H9 (cell line): ENCODE data around the gene LINGO4. TPM values are rescaled to one million over a fixed set of nuclear protein-coding genes. Genes with fewer than 3 reads are reported as not detected.
A peak's percentile ranks its signal among the peaks of the same experiment; 100 is the strongest.

Source experiments
- DNase-seq: peaks from one replicate; pipeline ENCODE4 v3.0.0-alpha.2; 2017
- H2AFZ ChIP-seq: one replicate; pipeline ENCODE4 v1.6.1; 2013; ENCODE audit warnings: mild to moderate bottlenecking, low read length, control low read depth, moderate library complexity
- H2AK5ac ChIP-seq: 2 replicates; pipeline ENCODE4 v1.6.1; 2013; ENCODE audit warnings: low read length, control low read depth, mixed read lengths; ENCODE audit not compliant: insufficient read length
- H2BK120ac ChIP-seq: one replicate; pipeline ENCODE4 v1.6.1; 2013; ENCODE audit warnings: low read depth, mild to moderate bottlenecking, low read length, control low read depth, inconsistent platforms; ENCODE audit not compliant: poor library complexity, severe bottlenecking
- H2BK12ac ChIP-seq: 2 replicates; pipeline ENCODE4 v1.6.1; 2013; ENCODE audit warnings: low read length, control low read depth, mixed read lengths, low read depth; ENCODE audit not compliant: insufficient read length
- H2BK15ac ChIP-seq: 2 replicates; pipeline ENCODE4 v1.6.1; 2013; ENCODE audit warnings: low read depth, low read length, control low read depth
- H2BK20ac ChIP-seq: one replicate; pipeline ENCODE4 v1.6.1; 2013; ENCODE audit warnings: low read depth, mild to moderate bottlenecking, low read length, control low read depth, inconsistent platforms; ENCODE audit not compliant: poor library complexity, severe bottlenecking
- H2BK5ac ChIP-seq: 2 replicates; pipeline ENCODE4 v1.6.1; 2013; ENCODE audit warnings: low read length, control low read depth, mixed read lengths; ENCODE audit not compliant: insufficient read length
- H3K14ac ChIP-seq: 2 replicates; pipeline ENCODE4 v1.6.1; 2013; ENCODE audit warnings: low read length, control low read depth; ENCODE audit not compliant: insufficient read depth
- H3K18ac ChIP-seq: 2 replicates; pipeline ENCODE4 v1.6.1; 2013; ENCODE audit warnings: low read depth, mild to moderate bottlenecking, mixed read lengths, low read length, control low read depth; ENCODE audit not compliant: insufficient read length
- H3K23ac ChIP-seq: 2 replicates; pipeline ENCODE4 v1.6.1; 2013; ENCODE audit warnings: low read length, control low read depth, mixed read lengths, low read depth; ENCODE audit not compliant: insufficient read length
- H3K23me2 ChIP-seq: 2 replicates; pipeline ENCODE4 v1.6.1; 2013; ENCODE audit warnings: low read depth, mild to moderate bottlenecking, mixed read lengths, low read length, control low read depth; ENCODE audit not compliant: insufficient read length, poor library complexity, severe bottlenecking
- H3K27ac ChIP-seq: 2 replicates; pipeline ENCODE4 v1.5.1; 2013; ENCODE audit warnings: low read length, control low read depth, mixed read lengths, low read depth; ENCODE audit not compliant: insufficient read length
- H3K27me3 ChIP-seq: 2 replicates; pipeline ENCODE4 v1.6.1; 2013; ENCODE audit warnings: low read length, control low read depth, inconsistent platforms; ENCODE audit not compliant: insufficient read depth
- H3K4ac ChIP-seq: 2 replicates; pipeline ENCODE4 v1.6.1; 2013; ENCODE audit warnings: low read depth, mild to moderate bottlenecking, control low read depth, inconsistent platforms, low read length, moderate library complexity
- H3K4me1 ChIP-seq: 2 replicates; pipeline ENCODE4 v1.6.1; 2013; ENCODE audit warnings: low read length, control low read depth, inconsistent platforms; ENCODE audit not compliant: insufficient read depth
- H3K4me2 ChIP-seq: 2 replicates; pipeline ENCODE4 v1.6.1; 2013; ENCODE audit warnings: low read length, control low read depth, mixed read lengths; ENCODE audit not compliant: insufficient read length, insufficient read depth
- H3K56ac ChIP-seq: 2 replicates; pipeline ENCODE4 v1.6.1; 2013; ENCODE audit warnings: low read depth, mild to moderate bottlenecking, mixed read lengths, low read length, control low read depth; ENCODE audit not compliant: insufficient read length
- H3K79me1 ChIP-seq: 2 replicates; pipeline ENCODE4 v1.6.1; 2013; ENCODE audit warnings: low read depth, mild to moderate bottlenecking, moderate library complexity, low read length, control low read depth, inconsistent platforms; ENCODE audit not compliant: insufficient read depth, poor library complexity, severe bottlenecking
- H3K79me2 ChIP-seq: 2 replicates; pipeline ENCODE4 v1.6.1; 2013; ENCODE audit warnings: low read length, control low read depth, inconsistent platforms; ENCODE audit not compliant: insufficient read depth
- H3K9ac ChIP-seq: 2 replicates; pipeline ENCODE4 v1.6.1; 2013; ENCODE audit warnings: low read length, control low read depth, mixed read lengths; ENCODE audit not compliant: insufficient read length; ENCODE audit errors: extremely low read depth
- H3K9me3 ChIP-seq: one replicate; pipeline ENCODE4 v1.6.1; 2013; ENCODE audit warnings: low read depth, low read length, inconsistent platforms; ENCODE audit not compliant: control insufficient read depth
- H3T11ph ChIP-seq: one replicate; pipeline ENCODE4 v1.6.1; 2013; ENCODE audit warnings: mild to moderate bottlenecking, low read length, control low read depth, inconsistent platforms
- H4K20me1 ChIP-seq: one replicate; pipeline ENCODE4 v1.6.1; 2013; ENCODE audit not compliant: control insufficient read depth, insufficient read length, insufficient read depth
- H4K5ac ChIP-seq: 2 replicates; pipeline ENCODE4 v1.6.1; 2013; ENCODE audit warnings: low read depth, mild to moderate bottlenecking, mixed read lengths, low read length, control low read depth; ENCODE audit not compliant: insufficient read length
- H4K8ac ChIP-seq: replicated peaks from 2 replicates; pipeline ENCODE4 v1.6.1; 2013; ENCODE audit warnings: low read length, control low read depth, mixed read lengths, low read depth; ENCODE audit not compliant: insufficient read length
- H4K91ac ChIP-seq: 2 replicates; pipeline ENCODE4 v1.6.1; 2013; ENCODE audit warnings: low read depth, mild to moderate bottlenecking, moderate library complexity, mixed read lengths, low read length, control low read depth; ENCODE audit not compliant: insufficient read length
- H3K27ac Mint-ChIP-seq, 3 experiments: 2 replicates in 2 of 3; 3 replicates in 1 of 3; pipeline ENCODE4 v1.8.0; 2020 to 2021; ENCODE audit warnings: mixed read lengths in 3 of 3, mild to moderate bottlenecking in 1 of 3, moderate library complexity in 1 of 3
- H3K27me3 Mint-ChIP-seq: 2 replicates; pipeline ENCODE4 v1.8.0; 2021; ENCODE audit warnings: low read depth, mild to moderate bottlenecking, moderate library complexity, mixed read lengths
- H3K36me3 Mint-ChIP-seq, 3 experiments: 2 replicates in 2 of 3; 3 replicates in 1 of 3; pipeline ENCODE4 v1.8.0; 2020 to 2021; ENCODE audit warnings: low read depth in 3 of 3, mixed read lengths in 3 of 3; ENCODE audit not compliant: insufficient read depth in 1 of 3
- H3K4me1 Mint-ChIP-seq, 2 experiments: 2 replicates each; pipeline ENCODE4 v1.8.0; 2020; ENCODE audit warnings: mixed read lengths in 2 of 2
- H3K4me3 Mint-ChIP-seq, 2 experiments: 2 replicates in 1 of 2; 3 replicates in 1 of 2; pipeline ENCODE4 v1.8.0; 2020 to 2021; ENCODE audit warnings: mild to moderate bottlenecking in 2 of 2, mixed read lengths in 2 of 2, moderate library complexity in 1 of 2
- H3K9me3 Mint-ChIP-seq, 2 experiments: 2 replicates in 1 of 2; 3 replicates in 1 of 2; pipeline ENCODE4 v1.8.0; 2020; ENCODE audit warnings: mild to moderate bottlenecking in 2 of 2, mixed read lengths in 2 of 2, moderate library complexity in 1 of 2
- WGBS: extraction: QIAGEN DNeasy Blood & Tissue Kit; methylation state at CpG from one replicate; pipeline ENCODE4 v1.1.7; 2013; ENCODE audit warnings: missing lambda C conversion rate, low lambda C conversion rate, mixed read lengths; ENCODE audit not compliant: insufficient read length; ENCODE audit errors: extremely low coverage; 5-methylcytosine and 5-hydroxymethylcytosine counted together
- total RNA-seq: library from RNA; stranded (reverse); gene quantifications from 2 replicates; pipeline ENCODE4 v1.2.1, GENCODE V29; 2021
- TF ChIP-seq, protein P1 (sequence below): fragments of 200-600 bp; sonication (generic); conservative IDR thresholded peaks from 3 replicates; pipeline ENCODE4 v1.8.0; 2021; ENCODE audit warnings: antibody characterized with exemption, mild to moderate bottlenecking

LINGO4 gene
- total RNA-seq, 1 experiment from 2014 or later = not detected

DNA sequence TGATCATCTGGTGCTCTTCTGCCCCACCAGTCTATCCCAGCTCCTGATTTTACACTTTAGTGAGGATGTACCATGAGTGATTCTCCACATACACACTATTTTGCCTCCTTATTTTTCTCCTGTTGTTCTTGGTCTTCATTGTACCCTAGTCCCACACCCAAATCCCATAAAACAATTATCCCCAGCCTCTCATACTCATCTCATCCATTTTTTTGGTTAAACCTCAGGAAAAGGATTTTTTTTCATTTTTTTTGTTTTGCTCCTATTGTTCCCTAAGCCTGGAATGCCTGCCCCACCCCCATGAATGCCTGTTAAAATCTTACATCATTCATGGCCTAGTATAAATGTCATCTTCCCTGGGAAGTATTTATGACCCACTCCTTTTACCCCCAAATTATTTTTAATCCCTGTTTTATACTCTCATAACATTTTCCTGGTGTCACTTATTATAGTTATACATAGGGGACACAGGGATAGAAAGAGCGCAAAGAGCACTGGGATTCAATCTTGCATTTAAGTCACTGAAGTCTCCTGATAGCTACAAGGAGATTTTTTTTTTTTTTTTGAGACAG lies 4.9 kb upstream of the LINGO4 start:
- no CpG with 5 or more reads among the region's 1 CpG for WGBS
- no peak overlapping the region for H2BK12ac ChIP-seq
- H2BK15ac ChIP-seq = no peak overlapping the region
- no peak overlapping the region for H3K4me2 ChIP-seq
- no peaks in the 10 kb centered on the region for H4K20me1 ChIP-seq
- no peak overlapping the region for H4K91ac ChIP-seq
- no peaks in the 10 kb centered on the region; the same call in 1 of the 2 replicates for H3K4me1 ChIP-seq
- Mint-ChIP-seq H3K4me3 (no peak overlapping the region), H3K27me3 (peaks cover 3% of the 10 kb centered on the region; the same call in 1 of the 2 replicates), H3K4me1 (peaks cover 22 to 24% of the 10 kb centered on the region in 2 experiments), H3K36me3 (no peaks in the 10 kb centered on the region), H3K27ac (peak overlapping the region; percentile 32 to 92 (median 84)), H3K9me3 (no peaks in the 10 kb centered on the region)
- H3T11ph ChIP-seq = no peak overlapping the region
- no peak overlapping the region for H2BK20ac ChIP-seq
- no peak overlapping the region for H2AK5ac ChIP-seq
- H3K27me3 ChIP-seq = 0 out of 2 replicates have a peak, but pooled peaks cover 2% of the 10 kb centered on the region
- no peak overlapping the region for H3K18ac ChIP-seq
- no peak overlapping the region for H3K56ac ChIP-seq
- no peak overlapping the region for H3K14ac ChIP-seq
- no peaks in the 10 kb centered on the region for H3K9me3 ChIP-seq
- no peak overlapping the region for H2BK120ac ChIP-seq
- no peaks in the 10 kb centered on the region for H3K79me1 ChIP-seq
- H2BK5ac ChIP-seq = no peak overlapping the region
- no peak overlapping the region for H3K23ac ChIP-seq
- no peak overlapping the region for H3K9ac ChIP-seq
- TF ChIP-seq, protein P1, sequence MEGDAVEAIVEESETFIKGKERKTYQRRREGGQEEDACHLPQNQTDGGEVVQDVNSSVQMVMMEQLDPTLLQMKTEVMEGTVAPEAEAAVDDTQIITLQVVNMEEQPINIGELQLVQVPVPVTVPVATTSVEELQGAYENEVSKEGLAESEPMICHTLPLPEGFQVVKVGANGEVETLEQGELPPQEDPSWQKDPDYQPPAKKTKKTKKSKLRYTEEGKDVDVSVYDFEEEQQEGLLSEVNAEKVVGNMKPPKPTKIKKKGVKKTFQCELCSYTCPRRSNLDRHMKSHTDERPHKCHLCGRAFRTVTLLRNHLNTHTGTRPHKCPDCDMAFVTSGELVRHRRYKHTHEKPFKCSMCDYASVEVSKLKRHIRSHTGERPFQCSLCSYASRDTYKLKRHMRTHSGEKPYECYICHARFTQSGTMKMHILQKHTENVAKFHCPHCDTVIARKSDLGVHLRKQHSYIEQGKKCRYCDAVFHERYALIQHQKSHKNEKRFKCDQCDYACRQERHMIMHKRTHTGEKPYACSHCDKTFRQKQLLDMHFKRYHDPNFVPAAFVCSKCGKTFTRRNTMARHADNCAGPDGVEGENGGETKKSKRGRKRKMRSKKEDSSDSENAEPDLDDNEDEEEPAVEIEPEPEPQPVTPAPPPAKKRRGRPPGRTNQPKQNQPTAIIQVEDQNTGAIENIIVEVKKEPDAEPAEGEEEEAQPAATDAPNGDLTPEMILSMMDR = no peak
- no peak overlapping the region for H4K8ac ChIP-seq
- no peak for DNase-seq
- H3K4ac ChIP-seq = no peak overlapping the region
- H3K23me2 ChIP-seq = no peaks in the 10 kb centered on the region
- H3K27ac ChIP-seq = no peak overlapping the region
- H4K5ac ChIP-seq = no peak overlapping the region
- H3K79me2 ChIP-seq = no peaks in the 10 kb centered on the region
- H2AFZ ChIP-seq = no peak overlapping the region
